GM12878 (cell line): ENCODE data around the gene EBLN2. TPM values are rescaled to one million over a fixed set of nuclear protein-coding genes. Genes with fewer than 3 reads are reported as not detected.

Experiments used
- ATAC-seq: fragments of 200-7000 bp; cut with Tn5 transposase; 3 replicates; pipeline ENCODE4 v1.9.1; 2020; ENCODE audit warnings: mild to moderate bottlenecking, moderate library complexity
- BruUV-seq: library from RNA; stranded (reverse); fragments of 400-500 nt; replicated peaks from 2 replicates; lab custom pipeline; 2021; lab: Mats Ljungman, UMichigan
- CTCF ChIA-PET: fragments of 300-600 bp; sonication (Branson Sonifier 250); formaldehyde crosslinking; extraction: SDS; loops from one replicate; lab custom pipeline; 2021; ENCODE audit warnings: inconsistent platforms; lab: Yijun Ruan, JAX
- POLR2A ChIA-PET: fragments of 350-600 bp; formaldehyde crosslinking; extraction: SDS; loops from one replicate; lab custom pipeline; 2021; ENCODE audit warnings: inconsistent platforms; lab: Charles Lee
- RAD21 ChIA-PET: fragments of 300-600 bp; sonication (Branson Sonifier 250); formaldehyde crosslinking; loops from one replicate; lab custom pipeline; 2023; ENCODE audit warnings: antibody characterized with exemption; ENCODE audit not compliant: unreplicated experiment; lab: Charles Lee
- SMC1A ChIA-PET: fragments of 300-600 bp; sonication (Branson Sonifier 250); formaldehyde crosslinking; loops from one replicate; lab custom pipeline; 2023; ENCODE audit not compliant: unreplicated experiment, uncharacterized antibody; lab: Charles Lee
- DNase-seq: peaks from one replicate; pipeline ENCODE4 v3.0.0-alpha.2; 2011; ENCODE audit warnings: low read depth, low spot score
- FAIRE-seq: peaks from 3 replicates; lab custom pipeline; 2011; peaks lifted over from hg19 to GRCh38; lab: Jason Lieb, UNC
- H2AFZ ChIP-seq: 2 replicates; pipeline ENCODE4 v1.6.0; 2011; ENCODE audit warnings: low read depth, low read length, control low read depth; ENCODE audit not compliant: control insufficient read depth
- H3K27ac ChIP-seq: 2 replicates; pipeline ENCODE4 v1.5.1; 2011; ENCODE audit warnings: control low read depth; ENCODE audit not compliant: control insufficient read depth, insufficient read depth
- H3K27me3 ChIP-seq, 2 experiments: replicated peaks in 1 of 2; 2 replicates each; pipeline versions ENCODE4 v1.6.0 to v1.6.1; 2011; ENCODE audit warnings: low read length in 1 of 2; ENCODE audit not compliant: control insufficient read depth in 2 of 2, insufficient read depth in 2 of 2
- H3K36me3 ChIP-seq, 2 experiments: 2 replicates each; pipeline ENCODE4 v1.5.1; 2011; ENCODE audit warnings: low read length in 1 of 2; ENCODE audit not compliant: control insufficient read depth in 2 of 2, insufficient read depth in 2 of 2
- H3K4me1 ChIP-seq: 2 replicates; pipeline ENCODE4 v1.6.1; 2011; ENCODE audit warnings: mild to moderate bottlenecking, low read length, moderate library complexity, mixed read lengths; ENCODE audit not compliant: control insufficient read depth, insufficient read depth
- H3K4me2 ChIP-seq: 2 replicates; pipeline ENCODE4 v1.6.0; 2011; ENCODE audit warnings: control low read depth; ENCODE audit not compliant: control insufficient read depth, insufficient read depth
- H3K4me3 ChIP-seq: fragments of 200-600 bp; sonication (generic); 2 replicates; pipeline ENCODE4 v1.5.1; 2016
- H3K79me2 ChIP-seq: 2 replicates; pipeline ENCODE4 v1.6.0; 2011; ENCODE audit warnings: low read length; ENCODE audit not compliant: control insufficient read depth, insufficient read depth
- H3K9ac ChIP-seq: 2 replicates; pipeline ENCODE4 v1.8.0; 2011; ENCODE audit warnings: low read length, control low read depth, mixed read lengths; ENCODE audit not compliant: control insufficient read depth, insufficient read depth
- H3K9me3 ChIP-seq: replicated peaks from 3 replicates; pipeline ENCODE4 v1.5.1; 2011; ENCODE audit warnings: mild to moderate bottlenecking, low read length; ENCODE audit not compliant: control insufficient read depth, insufficient read depth
- H4K20me1 ChIP-seq: 2 replicates; pipeline ENCODE4 v1.6.0; 2011; ENCODE audit not compliant: control insufficient read depth, insufficient read depth
- FOXK2 ChIP-seq: fragments of 450-650 bp; IDR thresholded peaks from 2 replicates; pipeline ENCODE4 v1.6.1; 2017; ENCODE audit warnings: mild to moderate bottlenecking, moderate library complexity
- IKZF1 ChIP-seq: fragments of 450-650 bp; conservative IDR thresholded peaks from 2 replicates; pipeline ENCODE4 v1.6.1; 2017; ENCODE audit warnings: antibody characterized with exemption, mild to moderate bottlenecking
- NRF1 ChIP-seq: conservative IDR thresholded peaks from 2 replicates; pipeline ENCODE4 v1.6.1; 2011; ENCODE audit warnings: mild to moderate bottlenecking, low read depth, low read length, improper control_type of control experiment
- PRDM15 ChIP-seq: fragments of 450-650 bp; formaldehyde crosslinking; IDR thresholded peaks from 2 replicates; pipeline ENCODE4 v1.4.0; 2020; ENCODE audit warnings: mild to moderate bottlenecking, moderate library complexity
- RBBP5 ChIP-seq: fragments of 200-600 bp; sonication (generic); conservative IDR thresholded peaks from 2 replicates; pipeline ENCODE4 v1.6.1; 2016
- SREBF2 ChIP-seq: IDR thresholded peaks from 2 replicates; pipeline ENCODE4 v1.6.1; 2012; ENCODE audit warnings: mild to moderate bottlenecking, low read length
- WGBS: methylation state at CpG from one replicate; pipeline ENCODE4 v1.1.6; 2016; ENCODE audit warnings: low lambda C conversion rate; ENCODE audit not compliant: insufficient replicate concordance, insufficient coverage; ENCODE audit errors: missing lambda C conversion rate; 5-methylcytosine and 5-hydroxymethylcytosine counted together
- in situ Hi-C: fragments of 300-500 bp; cut with MboI; formaldehyde crosslinking; loops from 9 replicates; pipeline ENCODE4 v1.14.3; 2018; ENCODE audit warnings: mixed read lengths
- intact Hi-C: fragments of 100-400 bp; cut with micrococcal nuclease; formaldehyde crosslinking; loops from one replicate; pipeline ENCODE4 v1.14.2; 2022; ENCODE audit not compliant: unreplicated experiment
- polyA plus RNA-seq, 11 experiments: library from polyadenylated mRNA; depleted of rRNA in 4 of 11; unstranded in 6 of 11; stranded (reverse) in 5 of 11; fragments of >200 nt; fragmentation: Nextera tagmentation in 4 of 11; fragmentation: Illumina TruSeq in 1 of 11; extraction: Ambion mirVana in 4 of 11; extraction: Trizol in 1 of 11; gene quantifications; 1 replicate in 1 of 11; 2 replicates in 10 of 11; pipeline versions ENCODE4 v1.2.1 to v1.2.3, GENCODE V29; 2011 to 2016; ENCODE audit warnings: inconsistent platforms in 2 of 11, missing spikeins in 2 of 11, low read depth in 1 of 11
- total RNA-seq, 4 experiments: library from RNA; depleted of rRNA in 3 of 4; stranded (reverse); fragments of >200 nt in 3 of 4; fragmentation: Illumina TruSeq in 1 of 4; extraction: Trizol in 1 of 4; gene quantifications; 2 replicates each; pipeline versions ENCODE4 v1.2.1 to v1.2.3, GENCODE V29; 2013 to 2021
- TF ChIP-seq, protein P1 (sequence below): fragments of 450-650 bp; IDR thresholded peaks from 2 replicates; pipeline ENCODE4 v1.6.1; 2016; ENCODE audit warnings: mild to moderate bottlenecking, moderate library complexity, borderline replicate concordance

EBLN2 gene
- total and polyA plus RNA-seq, 10 of the 15 experiments (the other 5 are each of a cell fraction or from before 2014, with no cell fraction given), result 0.84 to 6.8 (median 3.6) TPM

GRCh38 chr3:73101881-73102280, 40.4 kb downstream of the EBLN2 start:
- 0% methylated on average over 2 of the region's 2 CpGs for WGBS
- in situ Hi-C loops (no loop called here), intact Hi-C loops (loop anchor here (1.0 to 5.0 kb wide), 3 partner anchors 330 to 400 kb away; no protein-coding TSS in a partner anchor)
- Histone ChIP-seq H3K4me2 (no peak overlapping the region), H3K27me3 (no peaks in the 10 kb centered on the region; a peak in 1 of 4 replicates), H3K27ac (no peak overlapping the region), H3K9me3 (no peaks in the 10 kb centered on the region)
- ChIA-PET SMC1A (interaction anchor here (0.6 to 2.2 kb wide), 9 partner anchors 27 to 406 kb away, joined by 3 to 16 read pairs (median 3); no protein-coding TSS in a partner anchor), CTCF (interaction anchor here (1.0 to 6.2 kb wide), 9 partner anchors 11 to 400 kb away, joined by 3 to 91 read pairs (median 4); no protein-coding TSS in a partner anchor), POLR2A (no interaction called here)
- BruUV-seq, result no TSS peak
- no peak for ATAC-seq
- no peak for DNase-seq
- no peak for FAIRE-seq
- TF ChIP-seq, protein P1, sequence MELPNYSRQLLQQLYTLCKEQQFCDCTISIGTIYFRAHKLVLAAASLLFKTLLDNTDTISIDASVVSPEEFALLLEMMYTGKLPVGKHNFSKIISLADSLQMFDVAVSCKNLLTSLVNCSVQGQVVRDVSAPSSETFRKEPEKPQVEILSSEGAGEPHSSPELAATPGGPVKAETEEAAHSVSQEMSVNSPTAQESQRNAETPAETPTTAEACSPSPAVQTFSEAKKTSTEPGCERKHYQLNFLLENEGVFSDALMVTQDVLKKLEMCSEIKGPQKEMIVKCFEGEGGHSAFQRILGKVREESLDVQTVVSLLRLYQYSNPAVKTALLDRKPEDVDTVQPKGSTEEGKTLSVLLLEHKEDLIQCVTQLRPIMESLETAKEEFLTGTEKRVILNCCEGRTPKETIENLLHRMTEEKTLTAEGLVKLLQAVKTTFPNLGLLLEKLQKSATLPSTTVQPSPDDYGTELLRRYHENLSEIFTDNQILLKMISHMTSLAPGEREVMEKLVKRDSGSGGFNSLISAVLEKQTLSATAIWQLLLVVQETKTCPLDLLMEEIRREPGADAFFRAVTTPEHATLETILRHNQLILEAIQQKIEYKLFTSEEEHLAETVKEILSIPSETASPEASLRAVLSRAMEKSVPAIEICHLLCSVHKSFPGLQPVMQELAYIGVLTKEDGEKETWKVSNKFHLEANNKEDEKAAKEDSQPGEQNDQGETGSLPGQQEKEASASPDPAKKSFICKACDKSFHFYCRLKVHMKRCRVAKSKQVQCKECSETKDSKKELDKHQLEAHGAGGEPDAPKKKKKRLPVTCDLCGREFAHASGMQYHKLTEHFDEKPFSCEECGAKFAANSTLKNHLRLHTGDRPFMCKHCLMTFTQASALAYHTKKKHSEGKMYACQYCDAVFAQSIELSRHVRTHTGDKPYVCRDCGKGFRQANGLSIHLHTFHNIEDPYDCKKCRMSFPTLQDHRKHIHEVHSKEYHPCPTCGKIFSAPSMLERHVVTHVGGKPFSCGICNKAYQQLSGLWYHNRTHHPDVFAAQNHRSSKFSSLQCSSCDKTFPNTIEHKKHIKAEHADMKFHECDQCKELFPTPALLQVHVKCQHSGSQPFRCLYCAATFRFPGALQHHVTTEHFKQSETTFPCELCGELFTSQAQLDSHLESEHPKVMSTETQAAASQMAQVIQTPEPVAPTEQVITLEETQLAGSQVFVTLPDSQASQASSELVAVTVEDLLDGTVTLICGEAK, result no peak
- no peak for TF ChIP-seq NRF1
- TF ChIP-seq PRDM15, result no peak
- TF ChIP-seq IKZF1, result no peak
- TF ChIP-seq RBBP5, result no peak
- no peak for TF ChIP-seq FOXK2
- no peak for TF ChIP-seq SREBF2
- TF ChIP-seq, all 136 proteins: peak for 0
- Histone ChIP-seq H4K20me1 (no peaks in the 10 kb centered on the region), H3K36me3 (no peaks in the 10 kb centered on the region), H3K9ac (no peak overlapping the region), H3K79me2 (no peaks in the 10 kb centered on the region), H2AFZ (no peak overlapping the region), H3K4me1 (no peaks in the 10 kb centered on the region), H3K4me3 (no peak overlapping the region)
- RAD21 ChIA-PET, result interaction anchor here (0.6 to 5.8 kb wide), 2 partner anchors 400 to 406 kb away, joined by 3 to 44 read pairs; no protein-coding TSS in a partner anchor
